ENCODE measurements around the gene RBM48. TPM values are rescaled to one million over a fixed set of nuclear protein-coding genes. Genes with fewer than 3 reads are reported as not detected.

Gene RBM48
- total and polyA plus RNA-seq, 2 donors (not counting 3 experiments of a cell fraction or from before 2014, with no cell fraction given): 9.8 to 12.0 TPM

- Histone ChIP-seq H2AFZ (ENCODE audit: low read depth, low read length) (no peak overlapping the region), H3K9me3 (replicated peaks; ENCODE audit: control insufficient read depth, insufficient read depth, low read length) (no peaks in the 10 kb centered on the region), H3K27ac (ENCODE audit: insufficient read depth, low read depth, low read length) (no peak overlapping the region), H3K27me3 (ENCODE audit: control insufficient read depth in 2 of 2, insufficient read depth in 2 of 2, low read length in 2 of 2) (no peaks in the 10 kb centered on the region), H3K4me3 (replicated peaks in 1 of 3; ENCODE audit: insufficient read depth in 1 of 3, low read depth in 1 of 3, low read length in 3 of 3) (no peak overlapping the region), H3K9me1 (replicated peaks; ENCODE audit: control insufficient read depth, extremely low read depth, insufficient read depth, low read length) (no peaks in the 10 kb centered on the region), H3K36me3 (ENCODE audit: control insufficient read depth in 2 of 2, extremely low read depth in 1 of 2, insufficient read depth in 2 of 2, low read length in 2 of 2) (peaks cover 2 to 5% of the 10 kb centered on the region in 2 experiments), H3K4me2 (ENCODE audit: insufficient read depth, low read length) (no peak overlapping the region), H4K20me1 (replicated peaks; ENCODE audit: control insufficient read depth, extremely low read depth, insufficient read depth, low read length) (no peaks in the 10 kb centered on the region), H3K9ac (replicated peaks; ENCODE audit: extremely low read depth, insufficient read depth, low read length) (no peak overlapping the region), H3K4me1 (ENCODE audit: control insufficient read depth, extremely low read depth, insufficient read depth, low read length) (no peaks in the 10 kb centered on the region), H3K79me2 (ENCODE audit: control insufficient read depth, insufficient read depth, low read length) (no peaks in the 10 kb centered on the region)
- dilution Hi-C loops (cut with MboI; ENCODE audit: extremely low pct_ligation_motif_present, low sequenced_read_pairs) (no loop called here), intact Hi-C loops (cut with micrococcal nuclease) (no loop called here)
- TF ChIP-seq POLR2A (IDR thresholded peaks at IDR 0.05; ENCODE audit: low read depth, low read length) (peak; percentile 20), MYC (IDR thresholded peaks at IDR 0.05; ENCODE audit: low read depth, low read length) (no peak)
- TF ChIP-seq, protein P1, sequence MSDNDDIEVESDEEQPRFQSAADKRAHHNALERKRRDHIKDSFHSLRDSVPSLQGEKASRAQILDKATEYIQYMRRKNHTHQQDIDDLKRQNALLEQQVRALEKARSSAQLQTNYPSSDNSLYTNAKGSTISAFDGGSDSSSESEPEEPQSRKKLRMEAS (IDR thresholded peaks at IDR 0.05; ENCODE audit: insufficient read depth, insufficient read length): no peak
- no peak for DNase-seq (ENCODE audit: low read depth, low spot score)
- no TSS peak for BruUV-seq (replicated peaks)
- FAIRE-seq: no peak
- CTCF ChIA-PET: interaction anchor here (1.1 kb wide), 1 partner anchor 53 kb away, joined by 3 read pairs; no protein-coding TSS in a partner anchor
- POLR2A ChIA-PET: no interaction called here
These were observed 28.7 kb downstream of the RBM48 start for GRCh38 chr7:92557249-92557648.

GRCh38 chr7:92557808-92558362 is 29.3 kb downstream of the RBM48 start:
- intact Hi-C loops (cut with micrococcal nuclease) (no loop called here), dilution Hi-C loops (cut with MboI; ENCODE audit: extremely low pct_ligation_motif_present, low sequenced_read_pairs) (no loop called here)
- H3K4me1 ChIP-seq (ENCODE audit: control insufficient read depth, extremely low read depth, insufficient read depth, low read length): peaks cover under 1% of the 10 kb centered on the region
- no peak overlapping the region for H3K27ac ChIP-seq (ENCODE audit: insufficient read depth, low read depth, low read length)
- H3K27me3 ChIP-seq (ENCODE audit: control insufficient read depth in 2 of 2, insufficient read depth in 2 of 2, low read length in 2 of 2): no peaks in the 10 kb centered on the region
- H3K79me2 ChIP-seq (ENCODE audit: control insufficient read depth, insufficient read depth, low read length): no peaks in the 10 kb centered on the region
- no TSS peak for BruUV-seq (replicated peaks)
- no peak for FAIRE-seq
- no peak overlapping the region for H3K4me3 ChIP-seq (replicated peaks in 1 of 3; ENCODE audit: insufficient read depth in 1 of 3, low read depth in 1 of 3, low read length in 3 of 3)
- no peak overlapping the region for H3K9ac ChIP-seq (replicated peaks; ENCODE audit: extremely low read depth, insufficient read depth, low read length)
- CTCF ChIA-PET: no interaction called here
- TF ChIP-seq MYC (IDR thresholded peaks at IDR 0.05; ENCODE audit: low read depth, low read length): no peak
- TF ChIP-seq JUN (IDR thresholded peaks at IDR 0.05; ENCODE audit: borderline replicate concordance, insufficient read depth, insufficient read length, low read depth): no peak
- TF ChIP-seq FOS (IDR thresholded peaks at IDR 0.05; ENCODE audit: borderline replicate concordance, insufficient read depth, low read length): no peak
- TF ChIP-seq, protein P1 (IDR thresholded peaks at IDR 0.05; ENCODE audit: insufficient read depth, insufficient read length): no peak
- TF ChIP-seq GATA2 (IDR thresholded peaks at IDR 0.05; ENCODE audit: insufficient read depth, insufficient read length, low read depth, low read length): no peak
- TF ChIP-seq EZH2 (IDR thresholded peaks at IDR 0.05; ENCODE audit: borderline replicate concordance, low read depth, low read length, severe bottlenecking): no peak
- TF ChIP-seq POLR2AphosphoS5 (IDR thresholded peaks at IDR 0.05; ENCODE audit: insufficient read depth, low read depth, low read length): no peak
- TF ChIP-seq CTCF (IDR thresholded peaks at IDR 0.05; ENCODE audit: extremely low read depth in 1 of 2, insufficient read depth in 1 of 2, low read depth in 1 of 2, low read length in 2 of 2): no peak
- TF ChIP-seq POLR2A (IDR thresholded peaks at IDR 0.05; ENCODE audit: low read depth, low read length): no peak
- no peak overlapping the region for H2AFZ ChIP-seq (ENCODE audit: low read depth, low read length)
- H3K4me2 ChIP-seq (ENCODE audit: insufficient read depth, low read length): no peak overlapping the region
- H3K9me3 ChIP-seq (replicated peaks; ENCODE audit: control insufficient read depth, insufficient read depth, low read length): no peaks in the 10 kb centered on the region
- H3K9me1 ChIP-seq (replicated peaks; ENCODE audit: control insufficient read depth, extremely low read depth, insufficient read depth, low read length): no peaks in the 10 kb centered on the region
- peaks cover 2 to 5% of the 10 kb centered on the region in 2 experiments for H3K36me3 ChIP-seq (ENCODE audit: control insufficient read depth in 2 of 2, extremely low read depth in 1 of 2, insufficient read depth in 2 of 2, low read length in 2 of 2)
- no peak for DNase-seq (ENCODE audit: low read depth, low spot score)
- POLR2A ChIA-PET: no interaction called here
- no peaks in the 10 kb centered on the region for H4K20me1 ChIP-seq (replicated peaks; ENCODE audit: control insufficient read depth, extremely low read depth, insufficient read depth, low read length)
